CD4-positive, alpha-beta T cell (primary cell): ENCODE measurements around the gene CCDC154. TPM values are rescaled to one million over a fixed set of nuclear protein-coding genes. Genes with fewer than 3 reads are reported as not detected.
"Not testable (repeated sequence)": the region's sequence is repeated elsewhere in the genome, so short reads cannot be mapped to it uniquely, and the experiment has no call there.

Experiments used
- ATAC-seq: fragments of 200-7000 bp; cut with Tn5 transposase; one replicate; pipeline ENCODE4 v1.10.0; 2022; ENCODE audit warnings: mild to moderate bottlenecking; ENCODE audit not compliant: poor library complexity
- CTCF ChIA-PET: fragments of 350-600 bp; sonication (Branson Sonifier 250); formaldehyde crosslinking; loops from one replicate; lab custom pipeline; 2021; ENCODE audit warnings: antibody characterized with exemption, inconsistent platforms; lab: Charles Lee
- POLR2A ChIA-PET: fragments of 350-600 bp; sonication (Branson Sonifier 250); formaldehyde crosslinking; loops from one replicate; lab custom pipeline; 2021; ENCODE audit warnings: antibody characterized with exemption, inconsistent platforms; lab: Charles Lee
- DNase-seq, 14 experiments: peaks; one replicate each; pipeline ENCODE4 v3.0.0-alpha.2; 2013 to 2020; ENCODE audit warnings: mixed read lengths in 2 of 14
- H3K27ac ChIP-seq, 2 donors: one replicate each; pipeline versions ENCODE4 v1.5.1 to v1.7.0; 2013; ENCODE audit warnings: low read length in 2 of 2, low read depth in 1 of 2, mild to moderate bottlenecking in 1 of 2
- H3K27me3 ChIP-seq, 2 experiments: 1 replicate in 1 of 2; 2 replicates in 1 of 2; pipeline versions ENCODE4 v1.6.1 to v1.7.0; 2013; ENCODE audit warnings: low read length in 2 of 2, control low read depth in 1 of 2, mild to moderate bottlenecking in 1 of 2, moderate library complexity in 1 of 2; ENCODE audit not compliant: insufficient read depth in 2 of 2, control insufficient read depth in 1 of 2
- H3K36me3 ChIP-seq: one replicate; pipeline ENCODE4 v1.6.1; 2013; ENCODE audit warnings: low read length, control low read depth; ENCODE audit not compliant: insufficient read depth
- H3K4me1 ChIP-seq: one replicate; pipeline ENCODE4 v1.6.1; 2013; ENCODE audit warnings: low read length, control low read depth; ENCODE audit not compliant: insufficient read depth
- H3K4me3 ChIP-seq: one replicate; pipeline ENCODE4 v1.5.1; 2013; ENCODE audit warnings: mild to moderate bottlenecking, low read length, moderate library complexity
- H3K9me3 ChIP-seq, 2 experiments: 1 replicate in 1 of 2; 2 replicates in 1 of 2; pipeline versions ENCODE4 v1.6.1 to v1.7.0; 2013; ENCODE audit warnings: low read length in 2 of 2, mild to moderate bottlenecking in 2 of 2, control low read depth in 1 of 2, moderate library complexity in 1 of 2; ENCODE audit not compliant: control insufficient read depth in 1 of 2, insufficient read depth in 1 of 2
- H3K27ac Mint-ChIP-seq: one replicate; pipeline ENCODE4 v1.8.0; 2020; ENCODE audit warnings: mixed read lengths
- H3K27me3 Mint-ChIP-seq: one replicate; pipeline ENCODE4 v1.8.0; 2021; ENCODE audit warnings: mixed read lengths
- H3K36me3 Mint-ChIP-seq: one replicate; pipeline ENCODE4 v1.8.0; 2021; ENCODE audit warnings: low read depth, mixed read lengths
- H3K4me1 Mint-ChIP-seq: one replicate; pipeline ENCODE4 v1.8.0; 2021; ENCODE audit warnings: low read depth, mixed read lengths
- H3K4me3 Mint-ChIP-seq: one replicate; pipeline ENCODE4 v1.8.0; 2020; ENCODE audit warnings: mild to moderate bottlenecking, mixed read lengths
- H3K9me3 Mint-ChIP-seq: one replicate; pipeline ENCODE4 v1.8.0; 2020; ENCODE audit warnings: mixed read lengths
- CTCF ChIP-seq: fragments of 200-600 bp; IDR thresholded peaks from one replicate; pipeline ENCODE4 v1.8.0; 2022; ENCODE audit warnings: antibody characterized with exemption, mild to moderate bottlenecking
- intact Hi-C, 2 experiments: fragments of 100-400 bp; cut with DNase I in 1 of 2; cut with micrococcal nuclease in 1 of 2; formaldehyde crosslinking; loops; one replicate each; pipeline versions ENCODE4 v1.15.1 to v1.9.0; 2023 to 2025; cut with DNase I, micrococcal nuclease
- total RNA-seq, 174 experiments: library from RNA in 2 of 174; stranded (reverse) in 2 of 174; gene quantifications; one replicate each; pipeline ENCODE4 v1.2.3 and lab custom pipeline; 2021 to 2026

The CCDC154 gene
- total RNA-seq, 2 experiments from 2014 or later = 2.9 to 3.0 TPM

DNA sequence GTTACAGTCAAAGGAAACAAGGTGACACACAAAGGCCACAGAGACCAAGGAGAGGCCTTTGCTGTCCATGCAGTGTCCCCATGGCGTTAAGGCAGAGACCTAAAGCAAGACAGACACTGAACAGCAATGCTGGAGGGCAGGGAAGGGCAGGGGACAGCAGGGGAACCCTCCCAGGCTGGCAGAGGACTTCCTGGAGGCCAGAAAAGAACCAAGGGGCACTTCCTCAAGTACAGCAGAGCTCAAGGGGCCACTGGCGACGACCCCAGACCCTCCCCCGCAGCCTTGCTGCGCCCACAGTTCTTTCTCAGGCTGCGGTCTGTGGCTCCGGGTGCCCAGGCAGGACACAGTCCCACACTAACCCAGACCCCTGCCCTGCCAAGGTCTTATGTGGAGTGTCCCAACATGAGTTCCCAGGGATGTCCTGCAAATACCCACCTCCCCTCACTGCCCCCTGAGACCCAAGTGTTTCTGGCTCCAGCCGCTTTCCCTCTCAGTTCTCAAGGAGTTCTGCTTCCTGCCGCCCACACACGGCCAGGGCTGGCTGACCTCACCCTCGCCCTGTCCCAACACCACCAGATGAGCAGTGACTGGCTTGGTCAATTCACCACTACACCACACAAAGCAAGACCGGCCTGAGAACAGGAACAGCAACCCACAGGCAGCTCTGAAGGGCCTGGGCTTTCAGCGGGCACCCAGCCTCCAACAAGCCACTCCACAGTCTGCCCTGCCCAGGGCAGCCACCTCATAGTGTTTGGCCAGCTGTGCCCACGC, 26.3 kb upstream of the CCDC154 start:
- CTCF ChIA-PET = no interaction called here
- POLR2A ChIA-PET = no interaction called here

GRCh38 chr16:1469693-1470201, 25.4 kb upstream of the CCDC154 start:
- Mint-ChIP-seq H3K36me3 (peaks cover 4% of the 10 kb centered on the region), H3K4me3 (no peak overlapping the region), H3K27ac (peak overlapping the region; percentile 17), H3K4me1 (peaks cover 39% of the 10 kb centered on the region), H3K27me3 (no peaks in the 10 kb centered on the region), H3K9me3 (no peaks in the 10 kb centered on the region)
- ChIA-PET CTCF (no interaction called here), POLR2A (no interaction called here)
- no peaks in the 10 kb centered on the region for H3K9me3 ChIP-seq
- DNase-seq (peak in 2 of 14 experiments; percentile 48 to 61), ATAC-seq (no peak)
- no peak overlapping the region for H3K4me3 ChIP-seq
- no peak for TF ChIP-seq CTCF
- intact Hi-C loops = loop anchor here (10.0 kb wide), 4 partner anchors 45 to 575 kb away; partner anchors contain the start of genes NTHL1 (in 1 of the 2), TMEM204 (in 1 of the 2), TSC2 (in 1 of the 2) and UBE2I (in 1 of the 2)
- peaks cover 2% of the 10 kb centered on the region for H3K36me3 ChIP-seq
- H3K27ac ChIP-seq = no peak overlapping the region
- peaks cover 33% of the 10 kb centered on the region for H3K4me1 ChIP-seq
- no peaks in the 10 kb centered on the region for H3K27me3 ChIP-seq

More for the DNA sequence above, 26.3 kb upstream of the CCDC154 start:
- Mint-ChIP-seq H3K27ac (peak overlapping the region; percentile 47), H3K36me3 (no peaks in the 10 kb centered on the region), H3K4me1 (peaks cover 44% of the 10 kb centered on the region), H3K27me3 (no peaks in the 10 kb centered on the region), H3K9me3 (no peaks in the 10 kb centered on the region), H3K4me3 (peak overlapping the region; percentile 48)
- no peaks in the 10 kb centered on the region for H3K36me3 ChIP-seq
- peaks cover 38% of the 10 kb centered on the region for H3K4me1 ChIP-seq
- no peak overlapping the region for H3K4me3 ChIP-seq
- TF ChIP-seq CTCF = no peak
- DNase-seq (peak in 2 of 14 experiments; percentile 58 to 64), ATAC-seq (no peak)
- intact Hi-C loops = loop anchor here (10.0 kb wide), 4 partner anchors 46 to 574 kb away; partner anchors contain the start of genes NTHL1 (in 1 of the 2), TMEM204 (in 1 of the 2), TSC2 (in 1 of the 2) and UBE2I (in 1 of the 2)
- no peaks in the 10 kb centered on the region for H3K27me3 ChIP-seq
- no peak overlapping the region for H3K27ac ChIP-seq
- no peaks in the 10 kb centered on the region for H3K9me3 ChIP-seq

GRCh38 chr16:1469141-1469540, 24.8 kb upstream of the CCDC154 start:
- peaks cover 37% of the 10 kb centered on the region for H3K4me1 Mint-ChIP-seq
- H3K27ac Mint-ChIP-seq, CTCF ChIA-PET, H3K4me3 Mint-ChIP-seq, H3K27me3 ChIP-seq, H3K9me3 ChIP-seq, H3K27ac ChIP-seq, POLR2A ChIA-PET, H3K4me3 ChIP-seq, H3K9me3 Mint-ChIP-seq, H3K36me3 ChIP-seq, intact Hi-C loops, H3K27me3 Mint-ChIP-seq, ATAC-seq, DNase-seq, H3K36me3 Mint-ChIP-seq: not testable (repeated sequence)
- peaks cover 31% of the 10 kb centered on the region for H3K4me1 ChIP-seq
